Breast epithelium (tissue), 4 donors: ENCODE data around the gene HMGA1. TPM values are rescaled to one million over a fixed set of nuclear protein-coding genes. Genes with fewer than 3 reads are reported as not detected.

Experiments
- DNase-seq, 2 donors: peaks; one replicate each; pipeline ENCODE4 v3.0.0-alpha.2; 2019; ENCODE audit warnings: low spot score in 2 of 2
- H3K27ac ChIP-seq, 2 donors: fragments of 200-600 bp; sonication (generic) in 1 of 2; one replicate each; pipeline ENCODE4 v1.5.1; 2016 to 2019; ENCODE audit warnings: mild to moderate bottlenecking in 1 of 2
- H3K27me3 ChIP-seq, 2 donors: fragments of 200-600 bp; sonication (generic) in 1 of 2; one replicate each; pipeline versions ENCODE4 v1.5.1 to v1.6.0; 2017 to 2019; ENCODE audit warnings: control low read depth in 1 of 2, mild to moderate bottlenecking in 1 of 2
- H3K36me3 ChIP-seq: fragments of 200-600 bp; one replicate; pipeline ENCODE4 v1.5.1; 2019
- H3K4me1 ChIP-seq, 2 donors: fragments of 200-600 bp; sonication (generic); one replicate each; pipeline ENCODE4 v1.5.1; 2016 to 2019; ENCODE audit warnings: control low read depth in 1 of 2
- H3K4me3 ChIP-seq, 3 donors: fragments of 200-600 bp; sonication (generic); 1 replicate in 2 of 3; 2 replicates in 1 of 3; pipeline ENCODE4 v1.5.1; 2016 to 2019; ENCODE audit warnings: mild to moderate bottlenecking in 3 of 3, moderate library complexity in 2 of 3
- H3K9me3 ChIP-seq, 2 donors: fragments of 200-600 bp; sonication (generic) in 1 of 2; one replicate each; pipeline ENCODE4 v1.5.1; 2016 to 2019; ENCODE audit warnings: control low read depth in 1 of 2
- CTCF ChIP-seq, 3 donors: fragments of 450-650 bp; IDR thresholded peaks; one replicate each; pipeline ENCODE4 v1.5.1; 2016 to 2017; ENCODE audit warnings: antibody characterized with exemption in 3 of 3, mild to moderate bottlenecking in 3 of 3, moderate library complexity in 3 of 3
- POLR2A ChIP-seq: fragments of 450-650 bp; IDR thresholded peaks from one replicate; pipeline ENCODE4 v1.6.1; 2016; ENCODE audit warnings: antibody characterized with exemption, mild to moderate bottlenecking, moderate library complexity
- POLR2AphosphoS5 ChIP-seq, 3 donors: sonication (generic); formaldehyde crosslinking; IDR thresholded peaks; one replicate each; pipeline ENCODE4 v1.6.1; 2017; ENCODE audit warnings: antibody characterized with exemption in 3 of 3
- intact Hi-C: fragments of 100-400 bp; cut with DNase I; formaldehyde crosslinking; loops from one replicate; pipeline ENCODE4 v1.15.1; 2023; ENCODE audit warnings: low total_unique reads
- total RNA-seq, 3 donors: library from RNA; depleted of rRNA; stranded (reverse); fragments of >200 nt; gene quantifications; one replicate each; pipeline ENCODE4 v1.1.0, GENCODE V29; 2016

The HMGA1 gene
- total RNA-seq, 3 donors from 2014 or later = 10.9 to 20.9 (median 12.8) TPM

- TF ChIP-seq CTCF (IDR thresholded peaks at IDR 0.05) (peak in 1 of 3 donors; percentile 10), POLR2AphosphoS5 (IDR thresholded peaks at IDR 0.05) (no peak), POLR2A (no peak)
- intact Hi-C loops = no loop called here
- Histone ChIP-seq H3K4me3 (peak overlapping the region; percentile 52 to 78 (median 73)), H3K36me3 (no peaks in the 10 kb centered on the region), H3K27me3 (no peaks in the 10 kb centered on the region), H3K9me3 (no peaks in the 10 kb centered on the region), H3K4me1 (no peaks in the 10 kb centered on the region), H3K27ac (peak overlapping the region; percentile 73 to 88)
- no peak for DNase-seq
Observed at GRCh38 chr6:34237722-34238584, 1.3 kb downstream of the HMGA1 start.

GRCh38 chr6:34238585-34239499 is 2.2 kb downstream of the HMGA1 start:
- H3K9me3 ChIP-seq = no peaks in the 10 kb centered on the region
- TF ChIP-seq CTCF (IDR thresholded peaks at IDR 0.05) (no peak), POLR2A (no peak), POLR2AphosphoS5 (IDR thresholded peaks at IDR 0.05) (no peak)
- H3K27me3 ChIP-seq = no peaks in the 10 kb centered on the region
- no peak overlapping the region for H3K27ac ChIP-seq
- DNase-seq = no peak
- H3K4me3 ChIP-seq = peak overlapping the region in 1 of 3 donors; percentile 73
- intact Hi-C loops = no loop called here
- no peaks in the 10 kb centered on the region for H3K4me1 ChIP-seq
- no peaks in the 10 kb centered on the region for H3K36me3 ChIP-seq

GRCh38 chr6:34239500-34239825 is 2.8 kb downstream of the HMGA1 start:
- no peaks in the 10 kb centered on the region for H3K27me3 ChIP-seq
- intact Hi-C loops = no loop called here
- no peaks in the 10 kb centered on the region for H3K9me3 ChIP-seq
- no peak overlapping the region for H3K4me3 ChIP-seq
- no peak for DNase-seq
- TF ChIP-seq POLR2AphosphoS5 (IDR thresholded peaks at IDR 0.05) = no peak
- no peak for TF ChIP-seq CTCF (IDR thresholded peaks at IDR 0.05)
- TF ChIP-seq POLR2A = no peak
- H3K36me3 ChIP-seq = no peaks in the 10 kb centered on the region
- H3K27ac ChIP-seq = no peak overlapping the region
- H3K4me1 ChIP-seq = peaks cover 3 to 5% of the 10 kb centered on the region in 2 donors

GRCh38 chr6:34239893-34240292 is 3.2 kb downstream of the HMGA1 start:
- no peak for DNase-seq
- intact Hi-C loops = no loop called here
- Histone ChIP-seq H3K4me3 (no peak overlapping the region), H3K36me3 (no peaks in the 10 kb centered on the region), H3K9me3 (no peaks in the 10 kb centered on the region), H3K4me1 (peaks cover 5 to 8% of the 10 kb centered on the region in 2 donors), H3K27me3 (no peaks in the 10 kb centered on the region), H3K27ac (no peak overlapping the region)
- no peak for TF ChIP-seq CTCF (IDR thresholded peaks at IDR 0.05)
- TF ChIP-seq POLR2AphosphoS5 (IDR thresholded peaks at IDR 0.05) = no peak
- no peak for TF ChIP-seq POLR2A
